Uterus (tissue), 2 donors: Measurements from ENCODE around the gene FCGBP.

Source experiments
- POLR2A ChIP-seq, 2 donors: fragments of 450-650 bp; IDR thresholded peaks; one replicate each; pipeline ENCODE4 v1.6.1; 2016; ENCODE audit warnings: antibody characterized with exemption in 2 of 2, mild to moderate bottlenecking in 1 of 2, moderate library complexity in 1 of 2
- TF ChIP-seq, protein P1 (sequence below), 4 experiments: fragments of 200-600 bp in 2 of 4; fragments of 450-650 bp in 2 of 4; sonication (generic) in 2 of 4; IDR thresholded peaks; one replicate each; pipeline ENCODE4 v1.5.1; 2016 to 2019; ENCODE audit warnings: antibody characterized with exemption in 4 of 4, mild to moderate bottlenecking in 2 of 4, moderate library complexity in 1 of 4

DNA sequence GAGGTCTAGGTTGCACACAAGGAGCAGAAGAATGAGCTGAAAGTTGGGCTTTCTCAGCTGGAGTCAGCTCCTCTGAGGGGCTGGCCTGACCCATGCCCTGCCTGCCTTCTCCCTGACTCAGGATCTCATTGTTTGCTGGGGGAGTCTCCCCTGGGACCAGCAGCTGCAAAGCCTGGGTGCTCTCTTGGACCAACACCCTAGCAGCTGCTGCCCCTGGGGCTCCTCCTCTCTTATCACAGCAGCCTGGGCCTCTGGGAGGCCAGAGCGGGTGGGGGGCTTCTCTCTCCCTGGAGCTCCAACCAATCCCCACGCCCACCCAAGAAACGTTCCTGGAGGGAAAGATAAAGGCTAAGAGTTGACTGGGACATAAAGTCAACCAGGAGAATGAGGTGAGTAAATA, 1.6 kb upstream of the FCGBP start:
- TF ChIP-seq POLR2A (IDR thresholded peaks at IDR 0.05): no peak
- TF ChIP-seq, protein P1, sequence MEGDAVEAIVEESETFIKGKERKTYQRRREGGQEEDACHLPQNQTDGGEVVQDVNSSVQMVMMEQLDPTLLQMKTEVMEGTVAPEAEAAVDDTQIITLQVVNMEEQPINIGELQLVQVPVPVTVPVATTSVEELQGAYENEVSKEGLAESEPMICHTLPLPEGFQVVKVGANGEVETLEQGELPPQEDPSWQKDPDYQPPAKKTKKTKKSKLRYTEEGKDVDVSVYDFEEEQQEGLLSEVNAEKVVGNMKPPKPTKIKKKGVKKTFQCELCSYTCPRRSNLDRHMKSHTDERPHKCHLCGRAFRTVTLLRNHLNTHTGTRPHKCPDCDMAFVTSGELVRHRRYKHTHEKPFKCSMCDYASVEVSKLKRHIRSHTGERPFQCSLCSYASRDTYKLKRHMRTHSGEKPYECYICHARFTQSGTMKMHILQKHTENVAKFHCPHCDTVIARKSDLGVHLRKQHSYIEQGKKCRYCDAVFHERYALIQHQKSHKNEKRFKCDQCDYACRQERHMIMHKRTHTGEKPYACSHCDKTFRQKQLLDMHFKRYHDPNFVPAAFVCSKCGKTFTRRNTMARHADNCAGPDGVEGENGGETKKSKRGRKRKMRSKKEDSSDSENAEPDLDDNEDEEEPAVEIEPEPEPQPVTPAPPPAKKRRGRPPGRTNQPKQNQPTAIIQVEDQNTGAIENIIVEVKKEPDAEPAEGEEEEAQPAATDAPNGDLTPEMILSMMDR (IDR thresholded peaks at IDR 0.05): no peak
